HG03521 (cell line): ENCODE results near the gene MED26.
A peak's percentile ranks its signal among the peaks of the same experiment; 100 is the strongest.
"Not testable (repeated sequence)": the region's sequence is repeated elsewhere in the genome, so short reads cannot be mapped to it uniquely, and the experiment has no call there.

ENCODE experiments used
- ATAC-seq: cut with Tn5 transposase; IDR thresholded peaks from one replicate; pipeline ENCODE4 v1.9.1; 2021; ENCODE audit warnings: mild to moderate bottlenecking, moderate library complexity; ENCODE audit not compliant: unreplicated experiment

The MED26 gene, protein sequence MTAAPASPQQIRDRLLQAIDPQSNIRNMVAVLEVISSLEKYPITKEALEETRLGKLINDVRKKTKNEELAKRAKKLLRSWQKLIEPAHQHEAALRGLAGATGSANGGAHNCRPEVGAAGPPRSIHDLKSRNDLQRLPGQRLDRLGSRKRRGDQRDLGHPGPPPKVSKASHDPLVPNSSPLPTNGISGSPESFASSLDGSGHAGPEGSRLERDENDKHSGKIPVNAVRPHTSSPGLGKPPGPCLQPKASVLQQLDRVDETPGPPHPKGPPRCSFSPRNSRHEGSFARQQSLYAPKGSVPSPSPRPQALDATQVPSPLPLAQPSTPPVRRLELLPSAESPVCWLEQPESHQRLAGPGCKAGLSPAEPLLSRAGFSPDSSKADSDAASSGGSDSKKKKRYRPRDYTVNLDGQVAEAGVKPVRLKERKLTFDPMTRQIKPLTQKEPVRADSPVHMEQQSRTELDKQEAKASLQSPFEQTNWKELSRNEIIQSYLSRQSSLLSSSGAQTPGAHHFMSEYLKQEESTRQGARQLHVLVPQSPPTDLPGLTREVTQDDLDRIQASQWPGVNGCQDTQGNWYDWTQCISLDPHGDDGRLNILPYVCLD

GRCh38 chr19:16628183-16628983, at the start of gene MED26:
Gene MED26 (minus strand): TSS chr19:16628204. CDS start chr19:16627943, 261 bp downstream.
- peak; percentile 90 for ATAC-seq

DNA sequence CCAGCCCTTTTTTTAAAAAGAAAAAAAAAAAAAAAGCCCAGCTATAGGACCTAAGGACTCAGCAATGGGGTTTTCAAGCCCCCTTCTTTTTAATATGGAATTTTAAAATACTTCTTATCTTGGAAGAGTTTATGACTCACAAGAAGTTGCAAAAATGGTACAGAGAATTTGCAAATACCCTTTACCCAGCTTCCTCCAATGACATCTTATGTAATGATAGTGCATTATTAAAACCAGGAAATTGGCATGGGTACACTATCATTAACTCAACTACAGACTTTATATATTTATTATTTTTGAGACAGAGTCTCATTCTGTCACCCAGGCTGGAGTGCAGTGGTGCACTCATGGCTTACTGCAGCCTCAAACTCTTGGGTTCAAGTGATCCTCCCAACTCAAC, 49.1 kb upstream of the MED26 start:
- ATAC-seq, result no peak

DNA sequence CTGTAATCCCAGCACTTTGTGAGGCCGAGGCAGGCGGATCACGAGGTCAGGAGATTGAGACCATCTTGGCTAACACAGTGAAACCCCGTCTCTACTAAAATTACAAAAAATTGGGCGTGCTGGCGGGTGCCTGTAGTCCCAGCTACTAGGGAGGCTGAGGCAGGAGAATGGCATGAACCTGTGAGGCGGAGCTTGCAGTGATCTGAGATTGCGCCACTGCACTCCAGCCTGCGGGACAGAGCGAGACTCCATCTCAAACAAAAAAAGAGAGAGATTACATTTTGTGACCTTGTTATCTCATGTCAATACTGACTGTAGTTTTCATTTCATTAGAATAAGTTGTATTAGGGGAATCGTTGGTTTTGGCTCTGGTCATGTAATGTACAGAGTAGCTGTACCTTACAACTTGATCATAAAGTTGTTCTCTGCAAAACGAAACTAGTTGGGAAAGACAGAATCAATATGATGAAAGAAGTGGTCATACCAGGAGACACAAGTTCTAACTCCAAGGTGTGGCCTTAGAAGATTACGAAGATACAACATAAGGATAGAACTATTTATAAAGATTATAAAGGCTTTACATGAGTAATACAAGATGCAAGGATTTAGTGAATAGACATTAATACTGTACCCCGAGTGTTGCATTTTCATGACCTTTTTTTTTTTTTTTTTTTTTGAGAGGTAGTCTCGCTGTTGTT, 48.2 kb upstream of the MED26 start:
- no peak for ATAC-seq

DNA sequence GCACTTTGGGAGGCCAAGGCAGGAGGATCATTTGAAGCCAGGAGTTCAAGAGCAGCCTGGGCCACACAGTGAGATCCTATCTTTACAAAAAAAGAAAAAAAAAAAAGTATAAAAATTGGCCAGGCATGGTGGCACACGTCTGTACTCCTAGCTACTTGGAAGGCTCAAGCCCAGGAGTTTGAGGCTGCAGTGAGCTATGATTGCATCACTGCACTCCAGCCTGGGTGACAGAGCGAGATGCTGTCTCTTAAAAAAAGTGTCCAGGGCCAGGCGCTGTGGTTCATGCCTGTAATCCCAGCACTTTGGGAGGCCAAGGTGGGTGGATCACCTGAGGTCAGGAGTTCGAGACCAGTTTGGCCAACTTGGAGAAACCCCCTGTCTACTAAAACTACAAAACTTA, 45.8 kb upstream of the MED26 start:
- ATAC-seq, result not testable (repeated sequence)

DNA sequence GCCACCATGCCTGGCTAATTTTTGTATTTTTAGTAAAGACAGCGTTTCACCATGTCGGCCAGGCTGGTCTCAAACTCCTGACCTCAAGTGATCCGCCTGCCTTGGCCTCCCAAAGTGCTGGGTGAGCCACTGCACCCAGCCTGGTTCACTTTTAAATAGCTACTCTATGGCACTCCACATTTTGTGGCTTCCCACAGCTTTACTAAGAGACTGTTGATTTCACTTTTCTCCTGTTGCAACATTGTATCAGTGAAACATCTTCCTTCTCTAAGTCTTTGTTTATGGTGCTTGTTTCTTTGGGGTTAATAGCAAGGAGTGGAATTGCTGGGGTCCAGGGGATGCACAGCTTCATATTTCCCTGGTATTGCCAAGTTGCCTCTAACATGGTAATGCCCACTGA, 45.2 kb upstream of the MED26 start:
- no peak for ATAC-seq

GRCh38 chr19:16671652-16672274, 43.8 kb upstream of the MED26 start:
- no peak for ATAC-seq

DNA sequence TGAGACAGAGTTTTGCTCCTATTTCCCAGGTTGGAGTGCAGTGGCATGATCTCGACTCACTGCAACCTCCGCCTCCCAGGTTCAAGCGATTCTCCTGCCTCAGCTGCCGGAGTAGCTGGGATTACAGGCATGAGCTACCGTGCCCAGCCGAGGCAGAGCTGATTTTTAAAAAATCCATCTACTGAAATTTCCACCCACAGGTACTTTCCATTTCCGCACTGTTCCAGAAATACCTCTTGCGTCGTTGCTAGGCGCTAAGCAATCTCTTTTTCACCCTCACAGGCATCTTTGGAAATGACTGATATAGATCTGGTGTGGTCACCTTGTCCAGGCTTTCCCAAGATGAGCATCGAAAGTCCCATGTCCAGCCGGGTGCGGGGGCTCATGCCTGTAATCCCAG, 42.3 kb upstream of the MED26 start:
- no peak for ATAC-seq

GRCh38 chr19:16668702-16669101, 40.7 kb upstream of the MED26 start:
- ATAC-seq, result not testable (repeated sequence)

DNA sequence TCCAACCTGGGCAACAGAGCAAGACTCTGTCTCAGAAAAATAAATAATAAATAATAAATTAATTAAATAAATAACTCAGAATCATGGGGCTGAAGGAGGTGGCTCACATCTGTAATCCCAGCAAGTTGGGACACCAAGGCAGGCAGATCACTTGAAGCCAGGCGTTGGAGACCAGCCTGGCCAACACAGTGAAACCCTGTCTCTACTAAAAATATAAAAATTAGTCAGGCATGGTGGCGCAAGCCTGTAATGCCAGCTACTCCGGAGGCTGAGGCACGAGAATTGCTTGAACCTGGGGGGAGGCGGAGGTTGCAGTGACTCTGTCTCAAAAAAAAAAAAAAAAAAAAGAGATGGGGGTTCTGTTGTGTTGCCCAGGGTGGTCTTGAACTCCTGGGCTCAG, 40.2 kb upstream of the MED26 start:
- ATAC-seq, result no peak

DNA sequence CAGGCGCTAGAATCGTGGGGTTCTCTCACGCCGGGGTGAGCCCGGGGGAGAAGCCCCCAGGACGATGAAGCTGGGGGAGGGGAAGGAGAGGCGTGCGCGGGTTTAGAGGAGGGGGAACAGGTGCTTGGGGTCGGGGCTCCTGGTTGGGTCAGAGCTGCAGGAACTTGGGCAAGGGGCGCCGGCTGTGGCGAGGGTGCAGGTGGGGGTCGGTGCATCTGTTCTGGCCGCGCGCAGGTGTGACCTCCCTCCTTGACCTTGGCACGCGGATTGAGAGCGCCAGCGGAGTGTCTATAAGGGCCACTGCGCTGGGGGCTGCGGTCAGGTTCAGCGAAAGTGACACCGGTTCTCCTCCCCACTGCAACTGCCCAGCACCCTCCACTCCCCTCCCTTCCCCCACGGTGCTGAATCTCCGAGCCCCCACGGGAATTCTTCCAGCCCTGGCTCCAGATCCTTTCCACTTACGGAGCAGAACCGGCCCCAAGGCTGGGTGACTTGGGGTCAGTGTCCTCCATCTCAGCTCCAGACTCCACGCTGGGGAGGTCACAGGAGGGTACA, 33.6 kb upstream of the MED26 start:
- no peak for ATAC-seq

GRCh38 chr19:16660763-16661479, 32.9 kb upstream of the MED26 start, which contains the start of gene TMEM38A:
Gene TMEM38A (plus strand): TSS chr19:16661139. CDS start chr19:16661218, 79 bp downstream.
- peak; percentile 18 for ATAC-seq

DNA sequence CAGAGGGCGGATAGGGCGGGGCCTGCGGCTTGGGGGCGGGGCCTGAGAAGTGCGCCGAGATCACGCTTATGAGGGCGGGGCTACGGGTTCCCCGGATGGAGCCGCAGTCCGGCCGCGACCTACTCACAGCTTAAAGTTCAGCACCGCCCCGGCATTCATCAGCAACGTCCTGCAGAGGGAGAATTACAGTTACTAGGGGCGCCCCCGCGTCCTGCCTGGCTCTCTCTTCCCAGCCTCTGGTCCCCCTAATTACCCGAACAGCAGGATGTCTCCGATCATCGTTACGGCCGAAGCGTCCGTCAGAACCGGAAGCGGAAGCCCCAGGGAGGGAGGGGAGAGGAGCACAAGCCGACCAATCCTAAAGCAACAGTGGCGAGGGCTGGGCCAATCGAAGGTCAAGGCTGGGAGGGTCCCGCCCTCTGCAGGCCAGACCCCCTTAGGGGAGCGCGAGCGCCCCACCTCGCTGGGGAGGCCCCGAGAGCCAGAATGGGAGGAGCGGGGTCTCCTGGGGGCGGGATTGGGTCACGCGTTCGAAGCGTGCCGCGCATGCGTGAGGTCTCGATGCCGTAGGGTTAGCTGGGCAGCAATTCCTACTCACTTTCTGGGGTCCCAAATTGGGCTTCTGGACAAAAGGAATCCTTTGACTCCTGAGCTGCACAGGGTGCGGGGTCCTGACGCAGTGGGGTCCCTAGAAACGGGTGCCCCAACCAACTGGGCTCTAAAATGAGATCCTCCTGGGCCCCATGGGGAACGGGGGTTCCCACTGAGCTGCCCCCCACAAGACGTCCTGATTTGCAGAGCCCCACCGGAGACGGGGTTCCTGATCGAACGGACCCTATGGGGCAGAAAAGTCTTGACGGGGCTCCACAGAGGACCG, 32.1 kb upstream of the MED26 start, which contains the start of gene SMIM7:
Gene SMIM7 (minus strand): TSS at position 313 of the 877 bp plus-strand sequence. CDS start 34 bp downstream, at position 279.
- ATAC-seq, result peak; percentile 87

GRCh38 chr19:16659464-16659831, 31.4 kb upstream of the MED26 start:
- no peak for ATAC-seq

- no peak for ATAC-seq
Observed at GRCh38 chr19:16657384-16657783, 29.4 kb upstream of the MED26 start.

- ATAC-seq, result no peak
Observed at GRCh38 chr19:16655727-16656126, 27.7 kb upstream of the MED26 start.

GRCh38 chr19:16654627-16655026, 26.6 kb upstream of the MED26 start:
- no peak for ATAC-seq

- ATAC-seq, result no peak
Observed at GRCh38 chr19:16654140-16654539, 26.1 kb upstream of the MED26 start.

- ATAC-seq, result no peak
Observed at GRCh38 chr19:16652854-16653253, 24.9 kb upstream of the MED26 start.
